Caco-2 (cell line): ENCODE results near the gene FBRS. TPM values are rescaled to one million over a fixed set of nuclear protein-coding genes. Genes with fewer than 3 reads are reported as not detected.

Source experiments
- Bru-seq: library from RNA; stranded (reverse); fragments of 400-500 nt; gene quantifications from one replicate; lab custom pipeline; 2021; lab: Mats Ljungman, UMichigan
- BruChase-seq, 2 experiments: library from RNA; stranded (reverse); fragments of 400-500 nt; gene quantifications; one replicate each; lab custom pipeline; 2021; lab: Mats Ljungman, UMichigan
- BruUV-seq: library from RNA; stranded (reverse); fragments of 400-500 nt; replicated peaks from 2 replicates; lab custom pipeline; 2021; lab: Mats Ljungman, UMichigan
- CTCF ChIA-PET: fragments of 300-600 bp; sonication (Branson Sonifier 250); formaldehyde crosslinking; loops from one replicate; lab custom pipeline; 2022; ENCODE audit warnings: antibody characterized with exemption; lab: Charles Lee
- POLR2A ChIA-PET: fragments of 300-600 bp; sonication (Branson Sonifier 250); formaldehyde crosslinking; loops from one replicate; lab custom pipeline; 2022; ENCODE audit warnings: antibody characterized with exemption; lab: Charles Lee
- DNase-seq, 2 experiments: peaks; one replicate each; pipeline versions ENCODE4 v3.0.0 to v3.0.0-alpha.2; 2020 to 2022
- H3K27me3 ChIP-seq: replicated peaks from 2 replicates; pipeline ENCODE4 v1.6.0; 2011; ENCODE audit warnings: low read length; ENCODE audit not compliant: control insufficient read depth, insufficient read depth
- H3K36me3 ChIP-seq: 2 replicates; pipeline ENCODE4 v1.5.1; 2011; ENCODE audit warnings: low read length; ENCODE audit not compliant: control insufficient read depth, insufficient read depth
- H3K4me1 ChIP-seq: fragments of 250-450 bp; sonication (Bioruptor Pico); 2 replicates; pipeline ENCODE4 v1.5.1; 2020; ENCODE audit warnings: mild to moderate bottlenecking
- H3K4me3 ChIP-seq: 2 replicates; pipeline ENCODE4 v1.5.1; 2011; ENCODE audit warnings: low read depth, mild to moderate bottlenecking, control low read depth, low read length
- H3K9me3 ChIP-seq: fragments of 250-450 bp; sonication (Bioruptor Pico); 2 replicates; pipeline ENCODE4 v1.5.1; 2020; ENCODE audit warnings: mild to moderate bottlenecking, moderate library complexity
- H3K27ac Mint-ChIP-seq: one replicate; pipeline ENCODE4 v1.8.0; 2022; ENCODE audit warnings: mixed read lengths; ENCODE audit not compliant: unreplicated experiment
- H3K27me3 Mint-ChIP-seq: one replicate; pipeline ENCODE4 v1.8.0; 2022; ENCODE audit warnings: mixed read lengths; ENCODE audit not compliant: insufficient read depth, unreplicated experiment
- H3K36me3 Mint-ChIP-seq: one replicate; pipeline ENCODE4 v1.8.0; 2022; ENCODE audit warnings: mild to moderate bottlenecking, mixed read lengths; ENCODE audit not compliant: insufficient read depth, unreplicated experiment
- H3K4me1 Mint-ChIP-seq: one replicate; pipeline ENCODE4 v1.8.0; 2022; ENCODE audit warnings: low read depth, mixed read lengths; ENCODE audit not compliant: unreplicated experiment
- H3K4me3 Mint-ChIP-seq: one replicate; pipeline ENCODE4 v1.8.0; 2022; ENCODE audit warnings: mild to moderate bottlenecking, moderate library complexity, mixed read lengths; ENCODE audit not compliant: unreplicated experiment
- H3K9me3 Mint-ChIP-seq: one replicate; pipeline ENCODE4 v1.8.0; 2022; ENCODE audit warnings: mixed read lengths; ENCODE audit not compliant: unreplicated experiment
- intact Hi-C: fragments of 100-400 bp; cut with micrococcal nuclease; formaldehyde crosslinking; loops from one replicate; pipeline ENCODE4 v1.10.0; 2022; ENCODE audit not compliant: unreplicated experiment
- long read RNA-seq: library from polyadenylated mRNA; stranded (forward); transcript quantifications from one replicate; pipeline ENCODE4 v2.0.0, GENCODE V29; 2022
- total RNA-seq: library from RNA; stranded (reverse); gene quantifications from 2 replicates; pipeline ENCODE4 v1.2.3, GENCODE V29; 2022
- TF ChIP-seq, protein P1 (sequence below), 2 experiments: fragments of 200-600 bp in 1 of 2; IDR thresholded peaks; 1 replicate in 1 of 2; 2 replicates in 1 of 2; pipeline versions ENCODE4 v1.5.1 to v1.8.0; 2011 to 2022; ENCODE audit warnings: antibody characterized with exemption in 1 of 2, control low read depth in 1 of 2, inconsistent platforms in 1 of 2, low read depth in 1 of 2, low read length in 1 of 2, mild to moderate bottlenecking in 1 of 2, moderate library complexity in 1 of 2; ENCODE audit not compliant: insufficient read depth in 1 of 2, severe bottlenecking in 1 of 2, unreplicated experiment in 1 of 2

The FBRS gene
- total RNA-seq (46.1 and 47.9 TPM in 2 replicates), Bru-seq, nascent RNA (percentile 72 among the genes with signal in this experiment), BruChase-seq, experiment 1, labeled RNA remaining after a 2-hour chase (percentile 80 among the genes with signal in this experiment), BruChase-seq, experiment 2, labeled RNA remaining after a 6-hour chase (percentile 78 among the genes with signal in this experiment)
- long read RNA-seq, full-length matches to known transcripts, result 3 of 25 reads
- long read RNA-seq, partial matches to known transcripts, result 6 of 25 reads
- long read RNA-seq, other reads (novel, unspliced or antisense), result 16 of 25 reads

DNA sequence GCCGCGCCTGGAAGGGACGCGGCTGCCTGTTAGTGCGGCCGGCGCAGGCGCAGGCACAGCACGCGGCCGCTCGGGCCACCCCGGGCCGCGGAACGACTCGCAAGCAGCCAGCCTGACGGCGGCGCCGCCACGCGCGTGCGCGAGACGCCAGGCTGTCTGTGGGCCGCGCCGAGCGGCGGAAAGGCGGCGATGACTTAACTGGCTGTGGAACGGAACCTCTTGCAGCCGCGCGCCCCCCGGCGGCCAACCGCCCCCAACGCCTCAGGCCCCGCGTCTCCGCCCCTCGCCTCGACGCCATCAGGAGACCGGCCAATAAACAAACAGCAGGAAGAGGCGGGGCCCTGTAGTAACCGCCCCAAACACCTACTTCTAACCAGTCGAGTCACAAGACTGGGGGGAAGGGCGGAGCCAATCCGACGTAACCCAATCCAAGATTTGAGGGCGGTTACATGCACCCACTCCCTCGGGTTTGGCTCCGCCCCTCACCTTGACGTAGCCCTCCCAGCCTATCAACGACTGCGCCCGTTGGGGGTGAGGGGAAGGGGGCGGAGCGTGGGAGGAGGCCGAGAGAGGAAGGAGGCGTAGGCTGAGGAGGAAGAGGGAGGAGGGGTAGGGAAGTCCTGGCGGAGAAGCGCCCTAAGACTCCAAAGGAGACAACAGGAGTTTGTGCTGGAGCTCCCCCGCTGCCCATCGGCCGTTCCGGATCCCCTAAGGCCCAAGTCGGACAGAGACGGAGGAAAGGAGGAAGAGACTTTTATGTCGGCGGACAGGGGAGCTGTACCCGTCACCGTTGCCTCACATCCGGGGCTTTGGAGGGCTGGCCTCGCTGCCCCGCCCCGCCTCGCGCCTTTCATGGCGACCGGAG lies at the start of gene FBRS:
TSS of gene FBRS (plus strand) at position 566 of the 865 bp plus-strand sequence. CDS start 1,088 bp downstream, outside the sequence.
- Mint-ChIP-seq H3K36me3 (peaks cover 50% of the 10 kb centered on the region), H3K4me3 (peak within 1 kb of the TSS; percentile 90), H3K4me1 (peaks cover 10% of the 10 kb centered on the region), H3K27me3 (no peaks in the 10 kb centered on the region), H3K9me3 (no peaks in the 10 kb centered on the region), H3K27ac (peak within 1 kb of the TSS; percentile 96)
- H3K4me1 ChIP-seq, result no peaks in the 10 kb centered on the region; the same call in 1 of the 2 replicates
- DNase-seq, result peak; percentile 99 to 100
- peaks cover 2% of the 10 kb centered on the region for H3K36me3 ChIP-seq
- POLR2A ChIA-PET, result interaction anchor here (0.5 to 1.6 kb wide), 11 partner anchors 8 to 263 kb away, joined by 3 to 9 read pairs (median 4); partner anchors contain the start of genes DCTPP1, PHKG2, PRR14 and ZNF48
- CTCF ChIA-PET, result interaction anchor here (0.6 to 2.6 kb wide), 8 partner anchors 11 to 291 kb away, joined by 3 to 9 read pairs (median 3); partner anchors contain the start of genes DCTPP1 and ORAI3
- H3K4me3 ChIP-seq, result peak within 1 kb of the TSS; percentile 50
- H3K27me3 ChIP-seq, result no peaks in the 10 kb centered on the region
- no peaks in the 10 kb centered on the region for H3K9me3 ChIP-seq
- TF ChIP-seq, protein P1, sequence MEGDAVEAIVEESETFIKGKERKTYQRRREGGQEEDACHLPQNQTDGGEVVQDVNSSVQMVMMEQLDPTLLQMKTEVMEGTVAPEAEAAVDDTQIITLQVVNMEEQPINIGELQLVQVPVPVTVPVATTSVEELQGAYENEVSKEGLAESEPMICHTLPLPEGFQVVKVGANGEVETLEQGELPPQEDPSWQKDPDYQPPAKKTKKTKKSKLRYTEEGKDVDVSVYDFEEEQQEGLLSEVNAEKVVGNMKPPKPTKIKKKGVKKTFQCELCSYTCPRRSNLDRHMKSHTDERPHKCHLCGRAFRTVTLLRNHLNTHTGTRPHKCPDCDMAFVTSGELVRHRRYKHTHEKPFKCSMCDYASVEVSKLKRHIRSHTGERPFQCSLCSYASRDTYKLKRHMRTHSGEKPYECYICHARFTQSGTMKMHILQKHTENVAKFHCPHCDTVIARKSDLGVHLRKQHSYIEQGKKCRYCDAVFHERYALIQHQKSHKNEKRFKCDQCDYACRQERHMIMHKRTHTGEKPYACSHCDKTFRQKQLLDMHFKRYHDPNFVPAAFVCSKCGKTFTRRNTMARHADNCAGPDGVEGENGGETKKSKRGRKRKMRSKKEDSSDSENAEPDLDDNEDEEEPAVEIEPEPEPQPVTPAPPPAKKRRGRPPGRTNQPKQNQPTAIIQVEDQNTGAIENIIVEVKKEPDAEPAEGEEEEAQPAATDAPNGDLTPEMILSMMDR (IDR thresholded peaks at IDR 0.05; ENCODE audit: insufficient read depth in 1 of 2, low read depth in 1 of 2, low read length in 1 of 2, severe bottlenecking in 1 of 2, unreplicated experiment in 1 of 2), result peak; percentile 54 to 71
- intact Hi-C loops, result loop anchor here (1.0 to 10.0 kb wide), 9 partner anchors 8 to 267 kb away; partner anchors contain the start of genes DCTPP1, FBXL19, PHKG2 and PRR14
- no TSS peak for BruUV-seq

DNA sequence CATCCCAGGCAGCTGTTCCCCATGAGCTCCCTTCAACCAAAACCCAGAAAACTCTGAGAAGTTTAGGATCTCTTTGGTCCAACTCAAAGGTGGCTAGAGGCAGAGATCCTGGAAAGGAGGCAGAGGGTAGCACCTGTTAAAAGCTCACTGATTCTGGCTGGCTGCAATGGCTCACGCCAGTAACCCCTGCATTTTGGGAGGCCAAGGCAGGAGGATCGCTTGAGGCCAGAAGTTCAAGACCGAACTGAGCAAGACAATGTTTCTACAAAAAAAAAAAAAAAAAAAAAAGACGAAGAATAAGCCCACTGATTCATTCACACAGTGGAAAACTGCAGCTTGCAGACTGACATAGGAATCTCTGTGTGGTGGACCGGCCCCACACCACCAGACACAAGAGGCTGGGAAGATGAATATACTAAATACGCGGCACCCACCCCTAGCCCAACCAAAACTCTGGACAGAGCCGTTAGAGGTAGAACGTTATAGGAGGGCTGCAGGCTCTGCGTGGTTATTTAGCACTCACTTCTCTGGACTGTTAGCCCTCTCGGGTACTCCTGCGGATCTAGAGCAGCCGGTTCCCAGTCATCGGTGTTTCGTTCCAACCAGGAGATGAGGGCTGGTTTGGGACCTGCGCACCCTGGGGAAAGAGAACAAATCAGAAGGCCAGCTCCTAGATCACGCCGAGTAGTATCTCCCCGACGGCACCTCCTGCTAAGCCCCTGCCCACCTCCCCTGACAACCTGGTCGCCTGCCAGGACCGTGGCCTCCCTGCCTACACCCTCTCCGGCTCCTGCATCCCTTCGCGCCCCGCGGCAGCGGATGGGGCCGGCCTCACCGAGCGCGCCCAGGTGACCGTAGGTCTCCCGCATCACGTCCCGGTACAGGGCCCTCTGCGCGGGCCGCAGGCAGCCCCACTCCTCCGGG lies 49.0 kb upstream of the FBRS start:
- H3K4me3 ChIP-seq, result peak overlapping the region; percentile 77
- no peaks in the 10 kb centered on the region for H3K4me1 ChIP-seq
- intact Hi-C loops, result no loop called here
- peak overlapping the region; percentile 89 for H3K27ac Mint-ChIP-seq
- DNase-seq, result peak in 1 of 2 experiments; percentile 37
- H3K36me3 Mint-ChIP-seq, result peaks cover 47% of the 10 kb centered on the region
- H3K9me3 ChIP-seq, result no peaks in the 10 kb centered on the region
- ChIA-PET POLR2A (interaction anchor here (1.2 kb wide), 2 partner anchors 23 to 179 kb away, joined by 5 to 9 read pairs; partner anchors contain the start of gene DCTPP1), CTCF (interaction anchor here (0.6 to 1.8 kb wide), 5 partner anchors 11 to 179 kb away, joined by 3 to 11 read pairs (median 4); partner anchors contain the start of genes DCTPP1 and ZNF764)
- TF ChIP-seq, protein P1 (IDR thresholded peaks at IDR 0.05; ENCODE audit: insufficient read depth in 1 of 2, low read depth in 1 of 2, low read length in 1 of 2, severe bottlenecking in 1 of 2, unreplicated experiment in 1 of 2), result no peak
- H3K4me3 Mint-ChIP-seq, result peak overlapping the region; percentile 79
- no peaks in the 10 kb centered on the region for H3K4me1 Mint-ChIP-seq
- no peaks in the 10 kb centered on the region; the same call in 1 of the 2 replicates for H3K36me3 ChIP-seq
- H3K27me3 Mint-ChIP-seq, result no peaks in the 10 kb centered on the region
- no TSS peak for BruUV-seq
- H3K27me3 ChIP-seq, result no peaks in the 10 kb centered on the region
- no peaks in the 10 kb centered on the region for H3K9me3 Mint-ChIP-seq
